ELF-1 (cell line): ENCODE measurements around the gene HTR3B.

ENCODE experiments used
- DNase-seq: peaks from one replicate; pipeline ENCODE4 v3.0.0-alpha.2; 2016; ENCODE audit warnings: low read depth, low spot score

HTR3B gene

DNA sequence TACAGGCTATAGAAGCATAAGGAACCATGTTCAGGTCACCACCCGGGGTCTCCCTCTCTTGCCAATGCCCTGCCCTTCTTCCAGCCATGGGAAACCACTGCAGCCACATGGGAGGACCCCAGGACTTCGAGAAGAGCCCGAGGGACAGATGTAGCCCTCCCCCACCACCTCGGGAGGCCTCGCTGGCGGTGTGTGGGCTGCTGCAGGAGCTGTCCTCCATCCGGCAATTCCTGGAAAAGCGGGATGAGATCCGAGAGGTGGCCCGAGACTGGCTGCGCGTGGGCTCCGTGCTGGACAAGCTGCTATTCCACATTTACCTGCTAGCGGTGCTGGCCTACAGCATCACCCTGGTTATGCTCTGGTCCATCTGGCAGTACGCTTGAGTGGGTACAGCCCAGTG is 84.8 kb downstream of the HTR3B start:
- DNase-seq: peak; percentile 23

DNA sequence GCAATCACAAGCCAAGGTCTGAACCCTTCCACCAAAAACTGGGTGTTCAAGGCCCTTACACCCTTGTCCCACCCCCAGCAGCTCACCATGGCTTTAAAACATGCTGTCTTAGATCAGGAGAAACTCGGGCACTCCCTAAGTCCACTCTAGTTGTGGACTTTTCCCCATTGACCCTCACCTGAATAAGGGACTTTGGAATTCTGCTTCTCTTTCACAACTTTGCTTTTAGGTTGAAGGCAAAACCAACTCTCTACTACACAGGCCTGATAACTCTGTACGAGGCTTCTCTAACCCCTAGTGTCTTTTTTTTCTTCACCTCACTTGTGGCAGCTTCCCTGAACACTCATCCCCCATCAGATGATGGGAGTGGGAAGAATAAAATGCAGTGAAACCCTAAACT is 85.3 kb downstream of the HTR3B start:
- DNase-seq: no peak

DNA sequence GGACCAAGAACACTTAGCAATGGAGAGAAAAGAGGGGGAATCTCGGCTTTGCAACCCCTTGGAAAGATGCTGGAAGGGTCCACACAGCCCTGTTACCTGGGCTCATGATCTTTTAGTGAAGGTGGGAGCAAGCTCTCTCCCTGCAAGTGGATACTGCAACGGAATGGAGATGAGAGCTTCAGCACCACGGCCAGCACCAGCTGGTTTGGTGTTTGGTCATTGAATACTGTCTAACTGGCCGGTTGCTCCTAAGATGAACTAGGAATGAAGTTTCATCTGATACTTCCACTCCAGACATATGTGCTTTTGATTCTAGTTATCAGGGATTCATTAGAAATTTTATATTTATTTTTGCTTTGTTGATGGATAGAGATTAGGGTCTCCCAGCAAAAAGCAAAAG is 86.6 kb downstream of the HTR3B start:
- peak; percentile 64 for DNase-seq

- DNase-seq: no peak
These were observed 87.3 kb downstream of the HTR3B start for GRCh38 chr11:113991718-113992458.

DNA sequence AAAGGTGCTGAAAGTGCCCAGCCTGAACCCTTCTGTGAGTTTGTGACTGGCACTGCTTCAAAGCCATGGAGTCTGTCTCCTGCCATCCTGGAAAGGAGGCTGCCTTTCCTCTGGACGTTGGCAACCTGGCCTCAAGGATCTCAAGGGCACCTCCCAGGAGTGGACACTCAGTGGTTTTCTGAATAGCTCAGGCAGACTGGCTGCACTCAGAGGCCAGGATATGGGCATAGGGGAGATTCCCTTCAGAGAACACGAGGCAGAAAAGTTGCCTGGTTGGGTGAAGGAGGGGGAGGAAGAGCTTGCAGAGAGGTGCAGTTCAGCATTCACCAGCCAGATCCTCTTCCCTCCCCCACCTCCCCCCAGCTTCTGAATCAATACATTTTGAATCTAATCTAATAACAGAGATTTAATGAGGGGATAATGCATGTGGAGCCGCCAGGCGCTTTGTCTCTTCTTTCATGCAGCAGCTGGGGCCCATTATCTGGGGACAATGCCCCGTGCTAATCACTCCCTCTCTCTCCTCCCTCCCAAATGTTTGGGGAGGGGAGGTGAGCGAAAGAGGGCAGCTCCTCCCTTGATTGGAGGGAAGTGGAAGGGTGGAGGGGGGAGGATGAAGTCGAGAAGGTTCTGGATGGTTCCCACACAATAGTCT is 88.0 kb downstream of the HTR3B start:
- no peak for DNase-seq

DNA sequence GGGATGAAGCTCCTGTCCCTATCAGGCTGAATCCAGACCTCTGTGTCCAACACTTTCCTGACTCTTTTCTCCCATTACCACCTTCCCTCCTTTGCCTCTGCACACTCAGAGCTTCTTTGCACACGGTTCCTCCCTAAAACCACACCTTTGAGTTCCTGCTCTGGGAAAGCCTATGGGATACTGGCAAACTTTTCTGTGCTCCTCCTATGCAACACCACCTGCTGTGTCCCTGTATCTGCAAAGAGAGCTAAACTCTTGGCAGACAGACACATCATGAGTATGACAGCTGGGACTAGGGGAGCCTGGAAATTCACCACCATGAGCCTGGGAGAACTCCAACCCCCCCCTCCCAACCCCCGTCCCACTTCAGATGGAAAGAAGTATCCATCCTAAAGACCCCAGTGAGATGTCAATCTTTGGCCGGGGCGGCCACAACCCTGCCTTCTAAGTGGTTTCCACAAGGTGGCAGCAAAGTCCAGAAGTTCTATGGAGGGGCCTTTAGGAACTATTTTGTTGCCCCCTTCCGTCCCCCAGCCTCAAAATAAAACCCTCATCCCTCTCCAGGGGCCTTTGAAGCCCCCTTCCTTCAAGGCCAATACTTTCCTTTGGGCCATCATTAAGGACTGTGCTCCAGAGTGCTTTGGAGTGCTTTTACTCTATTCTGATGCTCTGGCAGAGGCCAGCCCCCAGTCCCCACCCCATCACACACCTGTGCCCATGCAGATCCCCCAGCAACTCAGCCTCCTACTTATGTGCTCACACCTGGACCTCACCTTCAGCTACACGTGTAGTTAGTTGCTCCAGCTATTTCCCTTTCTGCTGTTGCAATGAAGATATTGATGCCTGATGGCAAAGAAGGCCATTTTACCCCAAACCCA is 89.7 kb downstream of the HTR3B start:
- DNase-seq: peak; percentile 54
